BLaER1 (cell line): Measurements from ENCODE around the gene FXYD1.
A peak's percentile ranks its signal among the peaks of the same experiment; 100 is the strongest.

Experiments
- H3K27ac ChIP-seq: shearing (Covaris generic); formaldehyde crosslinking; 2 replicates; pipeline ENCODE4 v1.8.1; 2022
- H3K27me3 ChIP-seq: shearing (Covaris generic); formaldehyde crosslinking; 2 replicates; pipeline ENCODE4 v1.8.1; 2022
- H3K36me3 ChIP-seq: shearing (Covaris generic); formaldehyde crosslinking; 2 replicates; pipeline ENCODE4 v1.8.1; 2022
- H3K4me1 ChIP-seq: shearing (Covaris generic); formaldehyde crosslinking; 2 replicates; pipeline ENCODE4 v1.8.1; 2022
- H3K4me2 ChIP-seq: shearing (Covaris generic); formaldehyde crosslinking; 2 replicates; pipeline ENCODE4 v1.8.1; 2022
- H3K4me3 ChIP-seq: shearing (Covaris generic); formaldehyde crosslinking; 2 replicates; pipeline ENCODE4 v1.8.1; 2022
- H3K9ac ChIP-seq: shearing (Covaris generic); formaldehyde crosslinking; 2 replicates; pipeline ENCODE4 v1.8.1; 2022
- H3K9me3 ChIP-seq: shearing (Covaris generic); formaldehyde crosslinking; 2 replicates; pipeline ENCODE4 v1.8.1; 2022
- H4K20me1 ChIP-seq: shearing (Covaris generic); formaldehyde crosslinking; 2 replicates; pipeline ENCODE4 v1.8.1; 2022
- Cebpa-rat ChIP-seq: shearing (Covaris generic); IDR thresholded peaks from 2 replicates; pipeline ENCODE4 v1.8.1; 2022

The FXYD1 gene

GRCh38 chr19:35157431-35157830 lies 18.8 kb downstream of the FXYD1 start:
- H3K27me3 ChIP-seq: no peaks in the 10 kb centered on the region
- H3K4me3 ChIP-seq: no peak overlapping the region
- no peak overlapping the region for H3K9ac ChIP-seq
- peaks cover 11% of the 10 kb centered on the region; the same call in 1 of the 2 replicates for H3K9me3 ChIP-seq
- H4K20me1 ChIP-seq: peaks cover 61% of the 10 kb centered on the region
- H3K4me2 ChIP-seq: peak overlapping the region; percentile 100
- H3K27ac ChIP-seq: no peak overlapping the region; the same call in 1 of the 2 replicates
- peaks cover 59% of the 10 kb centered on the region for H3K36me3 ChIP-seq
- H3K4me1 ChIP-seq: peaks cover 87% of the 10 kb centered on the region
- TF ChIP-seq Cebpa-rat: no peak

- Histone ChIP-seq H3K27ac (no peak overlapping the region), H3K9me3 (peaks cover 32% of the 10 kb centered on the region), H3K4me1 (peaks cover 68% of the 10 kb centered on the region), H3K27me3 (no peaks in the 10 kb centered on the region), H4K20me1 (peaks cover 61% of the 10 kb centered on the region), H3K4me3 (no peak overlapping the region), H3K9ac (peak overlapping the region; percentile 43; the same call in 1 of the 2 replicates), H3K4me2 (peak overlapping the region; percentile 100), H3K36me3 (peaks cover 81% of the 10 kb centered on the region)
- TF ChIP-seq Cebpa-rat: no peak
Observed at GRCh38 chr19:35159606-35160005, 21.0 kb downstream of the FXYD1 start.

GRCh38 chr19:35160629-35161433 lies 22.2 kb downstream of the FXYD1 start:
- Histone ChIP-seq H3K27ac (peak overlapping the region; percentile 59), H3K36me3 (peaks cover 93% of the 10 kb centered on the region), H3K4me1 (peaks cover 64% of the 10 kb centered on the region), H3K27me3 (no peaks in the 10 kb centered on the region), H3K4me2 (peak overlapping the region; percentile 100), H3K4me3 (peak overlapping the region; percentile 5; the same call in 1 of the 2 replicates), H4K20me1 (peaks cover 52% of the 10 kb centered on the region), H3K9me3 (peaks cover 45% of the 10 kb centered on the region), H3K9ac (peak overlapping the region; percentile 43; the same call in 1 of the 2 replicates)
- no peak for TF ChIP-seq Cebpa-rat

GRCh38 chr19:35161434-35161743 lies 22.8 kb downstream of the FXYD1 start:
- Histone ChIP-seq H3K9me3 (peaks cover 50% of the 10 kb centered on the region), H3K27ac (peak overlapping the region; percentile 59; the same call in 1 of the 2 replicates), H3K4me2 (peak overlapping the region; percentile 100), H3K27me3 (no peaks in the 10 kb centered on the region), H3K36me3 (peaks cover 95% of the 10 kb centered on the region), H3K9ac (no peak overlapping the region), H3K4me3 (peak overlapping the region; percentile 5; the same call in 1 of the 2 replicates), H3K4me1 (peaks cover 58% of the 10 kb centered on the region), H4K20me1 (peaks cover 46% of the 10 kb centered on the region)
- no peak for TF ChIP-seq Cebpa-rat

GRCh38 chr19:35162471-35163326 lies 24.1 kb downstream of the FXYD1 start:
- Histone ChIP-seq H3K9me3 (peaks cover 53% of the 10 kb centered on the region), H3K36me3 (peaks cover 95% of the 10 kb centered on the region), H3K4me3 (no peak overlapping the region), H4K20me1 (peaks cover 33% of the 10 kb centered on the region), H3K9ac (no peak overlapping the region), H3K4me1 (peaks cover 55% of the 10 kb centered on the region), H3K4me2 (no peak overlapping the region), H3K27me3 (no peaks in the 10 kb centered on the region), H3K27ac (no peak overlapping the region)
- TF ChIP-seq Cebpa-rat: no peak

- no peaks in the 10 kb centered on the region for H3K27me3 ChIP-seq
- H3K9ac ChIP-seq: no peak overlapping the region
- H3K27ac ChIP-seq: no peak overlapping the region
- H3K9me3 ChIP-seq: peaks cover 53% of the 10 kb centered on the region
- no peak for TF ChIP-seq Cebpa-rat
- peaks cover 95% of the 10 kb centered on the region for H3K36me3 ChIP-seq
- H3K4me1 ChIP-seq: peaks cover 38% of the 10 kb centered on the region
- no peak overlapping the region for H3K4me2 ChIP-seq
- H4K20me1 ChIP-seq: peaks cover 17% of the 10 kb centered on the region
- H3K4me3 ChIP-seq: no peak overlapping the region
Observed at GRCh38 chr19:35164418-35164817, 25.8 kb downstream of the FXYD1 start.

GRCh38 chr19:35165200-35166058 lies 26.8 kb downstream of the FXYD1 start:
- no peak overlapping the region for H3K4me2 ChIP-seq
- peaks cover 7% of the 10 kb centered on the region for H4K20me1 ChIP-seq
- peaks cover 28% of the 10 kb centered on the region for H3K4me1 ChIP-seq
- H3K36me3 ChIP-seq: peaks cover 96% of the 10 kb centered on the region
- no peak overlapping the region for H3K4me3 ChIP-seq
- no peak overlapping the region for H3K9ac ChIP-seq
- no peak overlapping the region for H3K27ac ChIP-seq
- H3K27me3 ChIP-seq: no peaks in the 10 kb centered on the region
- peaks cover 53% of the 10 kb centered on the region for H3K9me3 ChIP-seq
- no peak for TF ChIP-seq Cebpa-rat

GRCh38 chr19:35166100-35167063 lies 27.8 kb downstream of the FXYD1 start:
- H3K27ac ChIP-seq: no peak overlapping the region
- H3K9me3 ChIP-seq: peaks cover 52% of the 10 kb centered on the region
- no peaks in the 10 kb centered on the region for H3K27me3 ChIP-seq
- H3K4me1 ChIP-seq: peaks cover 19% of the 10 kb centered on the region
- H3K4me3 ChIP-seq: no peak overlapping the region
- TF ChIP-seq Cebpa-rat: no peak
- no peaks in the 10 kb centered on the region for H4K20me1 ChIP-seq
- no peak overlapping the region; the same call in 1 of the 2 replicates for H3K4me2 ChIP-seq
- H3K9ac ChIP-seq: peak overlapping the region; percentile 23; the same call in 1 of the 2 replicates
- peaks cover 97% of the 10 kb centered on the region for H3K36me3 ChIP-seq
